Epithelial cell of esophagus (primary cell): ENCODE measurements around the gene PDE6D.

Experiments used
- DNase-seq: peaks from one replicate; pipeline ENCODE4 v3.0.0; 2010; ENCODE audit warnings: low read depth
- H3K4me3 ChIP-seq: 2 replicates; pipeline ENCODE4 v1.5.1; 2011; ENCODE audit warnings: mild to moderate bottlenecking, low read length, control low read depth
- TF ChIP-seq, protein P1 (sequence below): IDR thresholded peaks from 2 replicates; pipeline ENCODE4 v1.5.1; 2011; ENCODE audit warnings: low read depth, mild to moderate bottlenecking, low read length, control low read depth, inconsistent platforms; ENCODE audit not compliant: insufficient read depth; ENCODE audit errors: missing control alignments

PDE6D gene

DNA sequence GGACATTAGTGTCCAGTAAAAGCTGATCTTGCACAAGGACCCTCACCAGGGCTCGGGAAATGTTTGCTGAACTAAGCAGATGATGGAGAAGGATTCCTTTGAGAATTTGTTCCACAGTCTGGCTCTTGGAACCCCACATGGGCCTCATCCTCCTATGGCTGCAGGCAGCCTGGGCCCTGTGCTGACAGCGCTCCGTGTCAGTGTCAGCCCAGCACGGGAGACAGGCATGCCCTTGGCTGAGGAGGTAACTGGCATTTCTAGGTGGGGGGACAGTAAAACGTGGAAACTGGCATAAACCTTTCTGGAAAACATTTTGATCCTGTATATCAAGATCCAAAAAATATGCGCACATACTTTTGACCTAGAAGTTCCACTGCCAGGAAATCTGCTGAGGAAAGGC is 62.3 kb downstream of the PDE6D start:
- TF ChIP-seq, protein P1, sequence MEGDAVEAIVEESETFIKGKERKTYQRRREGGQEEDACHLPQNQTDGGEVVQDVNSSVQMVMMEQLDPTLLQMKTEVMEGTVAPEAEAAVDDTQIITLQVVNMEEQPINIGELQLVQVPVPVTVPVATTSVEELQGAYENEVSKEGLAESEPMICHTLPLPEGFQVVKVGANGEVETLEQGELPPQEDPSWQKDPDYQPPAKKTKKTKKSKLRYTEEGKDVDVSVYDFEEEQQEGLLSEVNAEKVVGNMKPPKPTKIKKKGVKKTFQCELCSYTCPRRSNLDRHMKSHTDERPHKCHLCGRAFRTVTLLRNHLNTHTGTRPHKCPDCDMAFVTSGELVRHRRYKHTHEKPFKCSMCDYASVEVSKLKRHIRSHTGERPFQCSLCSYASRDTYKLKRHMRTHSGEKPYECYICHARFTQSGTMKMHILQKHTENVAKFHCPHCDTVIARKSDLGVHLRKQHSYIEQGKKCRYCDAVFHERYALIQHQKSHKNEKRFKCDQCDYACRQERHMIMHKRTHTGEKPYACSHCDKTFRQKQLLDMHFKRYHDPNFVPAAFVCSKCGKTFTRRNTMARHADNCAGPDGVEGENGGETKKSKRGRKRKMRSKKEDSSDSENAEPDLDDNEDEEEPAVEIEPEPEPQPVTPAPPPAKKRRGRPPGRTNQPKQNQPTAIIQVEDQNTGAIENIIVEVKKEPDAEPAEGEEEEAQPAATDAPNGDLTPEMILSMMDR = no peak
- no peak overlapping the region for H3K4me3 ChIP-seq
- no peak for DNase-seq

DNA sequence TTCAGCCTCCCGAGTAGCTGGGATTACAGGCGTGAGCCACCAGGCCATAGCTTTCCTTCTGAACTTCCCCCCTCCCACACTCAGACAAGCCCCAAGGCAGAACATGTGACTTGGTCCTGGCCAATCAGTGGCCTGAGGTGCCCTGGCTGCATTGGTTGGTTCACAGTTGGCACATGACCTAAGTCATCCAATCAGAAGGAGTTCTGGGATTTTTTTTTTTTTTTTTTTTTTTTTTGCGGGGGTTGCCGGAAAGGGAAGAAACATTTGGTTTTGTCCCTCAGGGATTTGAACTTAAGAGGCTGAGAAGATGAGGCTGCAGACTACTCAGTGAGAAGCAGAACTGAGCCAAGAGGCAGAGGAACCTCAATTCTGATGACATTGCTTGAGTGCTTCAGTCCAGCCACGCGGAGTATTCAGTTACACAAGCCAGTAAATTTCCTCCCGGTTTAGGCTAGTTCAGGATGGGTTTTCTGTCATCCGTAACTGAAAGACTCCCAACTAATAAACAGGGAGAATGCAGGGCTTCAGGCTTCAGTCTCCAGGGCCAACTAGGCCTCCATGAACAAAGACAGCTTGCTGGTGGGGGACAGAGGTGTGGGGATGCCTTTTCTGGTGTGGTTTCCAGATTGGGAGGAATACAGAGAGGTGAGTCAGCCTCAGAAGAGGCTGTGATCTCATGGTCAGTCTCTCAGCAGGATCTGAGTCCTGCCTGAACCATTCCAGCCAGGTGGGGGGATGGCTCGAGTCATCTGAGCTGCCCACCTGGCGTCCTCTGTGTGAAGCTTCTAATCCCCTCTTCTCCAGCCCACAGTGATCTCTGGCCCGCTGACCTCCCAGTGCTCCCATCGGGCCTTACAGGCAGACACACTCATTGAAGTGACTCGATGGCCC is 63.6 kb downstream of the PDE6D start:
- peak; percentile 40 for DNase-seq
- no peak overlapping the region for H3K4me3 ChIP-seq
- TF ChIP-seq, protein P1 = no peak

DNA sequence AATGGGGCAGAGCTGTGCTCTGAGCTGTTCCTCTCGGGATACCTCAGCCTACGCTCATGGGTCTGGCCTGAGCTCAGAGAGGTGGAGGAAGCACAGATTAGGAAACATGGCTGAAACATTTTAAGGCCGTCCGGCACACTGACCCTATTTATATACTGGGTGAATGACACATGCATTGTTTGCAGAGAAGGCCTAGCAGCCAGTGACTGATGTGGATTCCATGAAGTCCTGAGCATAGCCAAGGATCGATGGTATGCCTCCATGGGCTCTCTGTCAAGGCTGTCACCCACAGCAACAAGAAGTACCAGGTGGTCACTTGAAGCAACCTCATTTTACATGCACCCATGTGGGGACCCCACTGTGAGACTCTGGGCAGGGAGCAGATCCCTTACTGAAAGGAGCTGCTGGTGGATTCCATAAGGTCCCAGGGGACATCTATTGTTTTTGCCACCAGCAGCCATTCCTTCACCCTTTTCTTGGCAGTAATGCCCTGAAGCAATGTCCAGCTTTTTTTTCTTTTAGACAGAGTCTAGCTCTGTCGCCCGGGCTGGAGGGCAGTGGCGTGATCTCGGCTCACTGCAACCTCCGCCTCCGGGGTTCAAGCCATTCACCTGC is 64.3 kb downstream of the PDE6D start:
- H3K4me3 ChIP-seq = no peak overlapping the region
- DNase-seq = no peak
- TF ChIP-seq, protein P1 = no peak

DNA sequence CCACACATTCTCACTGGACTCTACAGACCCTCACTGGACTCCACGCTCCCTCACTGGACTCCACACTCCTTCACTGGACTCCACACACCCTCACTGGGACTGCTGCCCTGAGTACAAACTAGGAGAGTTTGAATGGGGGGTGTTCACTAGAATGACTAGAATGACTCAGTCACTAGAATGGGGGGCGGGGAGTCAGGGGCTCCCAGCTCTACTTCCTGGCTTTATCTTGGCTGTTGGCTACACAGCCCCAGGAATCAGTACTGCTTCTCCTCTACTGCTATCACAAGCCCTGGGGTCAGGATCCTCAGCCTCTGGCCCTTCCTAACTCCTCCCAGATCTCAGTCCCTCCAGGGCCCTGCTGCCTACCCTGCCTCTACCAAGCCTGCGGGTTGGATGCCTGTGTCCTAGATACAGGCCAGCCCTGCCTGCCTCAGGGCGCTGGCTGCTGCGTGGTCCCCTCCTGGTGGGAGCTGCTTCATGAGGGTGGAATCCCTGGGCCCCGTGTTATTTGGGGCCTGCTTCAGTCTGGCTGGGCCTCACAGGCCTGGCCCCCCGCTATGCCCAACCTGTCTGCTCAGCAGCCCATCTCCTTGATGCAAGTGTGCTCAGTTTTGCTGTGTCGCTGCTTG is 65.0 kb downstream of the PDE6D start:
- no peak overlapping the region for H3K4me3 ChIP-seq
- DNase-seq = no peak
- TF ChIP-seq, protein P1 = no peak

DNA sequence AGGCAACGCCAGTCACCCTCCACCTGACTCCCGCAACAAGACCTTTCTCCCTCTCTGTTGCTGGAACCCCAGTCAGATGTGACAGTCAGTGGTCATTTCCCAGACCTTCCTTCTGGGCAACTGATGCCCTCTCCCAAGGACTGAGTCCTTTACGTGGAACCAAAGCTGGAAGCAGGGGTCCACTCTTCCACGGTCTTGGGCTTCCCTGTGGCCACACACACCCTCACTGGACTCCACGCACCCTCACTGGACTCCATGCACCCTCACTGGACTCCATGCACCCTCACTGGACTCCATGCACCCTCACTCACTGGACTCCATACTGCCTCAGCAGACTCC is 65.6 kb downstream of the PDE6D start:
- TF ChIP-seq, protein P1 = no peak
- no peak overlapping the region for H3K4me3 ChIP-seq
- no peak for DNase-seq

DNA sequence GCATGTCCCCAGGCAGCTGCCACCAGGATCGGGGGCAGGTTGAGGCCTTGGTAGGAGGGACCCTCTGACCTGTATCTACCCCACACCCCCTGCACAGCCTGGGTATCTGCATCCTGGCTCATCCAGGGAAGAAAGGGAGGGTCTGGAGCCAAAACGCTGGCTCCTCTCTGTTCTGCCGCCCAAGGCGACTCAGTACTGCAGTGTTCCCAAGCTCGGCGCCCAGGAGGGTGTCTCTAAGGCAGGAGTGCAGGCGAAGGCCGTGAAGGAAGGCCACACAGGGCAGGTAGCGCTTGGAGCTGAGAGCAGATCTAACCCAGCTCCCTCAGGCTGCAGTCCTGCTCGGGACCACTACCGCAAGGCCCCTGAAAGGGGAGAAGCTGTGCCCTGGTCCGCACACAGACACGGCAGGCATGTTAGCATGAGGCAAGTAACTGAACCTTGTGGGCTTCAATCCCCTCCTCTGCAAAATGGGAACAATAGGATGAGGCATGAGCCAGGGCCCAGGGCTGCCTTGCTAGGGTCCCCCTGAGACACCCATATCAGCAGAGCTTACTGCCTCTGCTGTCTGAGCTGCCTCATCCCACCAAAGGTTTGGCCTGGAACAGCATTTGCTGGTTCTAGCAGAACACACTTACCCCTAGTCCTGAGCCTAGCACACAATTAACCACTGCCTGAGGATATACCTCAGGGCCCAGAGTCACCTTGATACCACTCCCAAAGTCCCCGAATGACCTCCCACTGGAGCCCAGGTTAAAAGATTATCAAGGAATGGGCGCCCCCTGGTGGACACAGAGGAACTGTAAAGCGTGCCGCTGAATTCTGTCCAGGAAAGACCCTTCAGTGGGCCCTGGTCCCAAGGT is 66.2 kb downstream of the PDE6D start:
- TF ChIP-seq, protein P1 = peak; percentile 78
- DNase-seq = peak; percentile 60
- no peak overlapping the region for H3K4me3 ChIP-seq
